Epithelial cell of proximal tubule (primary cell): ENCODE measurements around the gene KCNG2. TPM values are rescaled to one million over a fixed set of nuclear protein-coding genes. Genes with fewer than 3 reads are reported as not detected.

Experiments
- DNase-seq: peaks from one replicate; pipeline ENCODE4 v3.0.0-alpha.2; 2011; ENCODE audit warnings: low read depth
- H3K4me3 ChIP-seq: 2 replicates; pipeline ENCODE4 v1.5.1; 2011; ENCODE audit warnings: low read depth, mild to moderate bottlenecking, low read length
- total RNA-seq: library from RNA; depleted of rRNA; stranded (reverse); fragments of >200 nt; gene quantifications from 2 replicates; pipeline ENCODE4 v1.2.3, GENCODE V29; 2015
- TF ChIP-seq, protein P1 (sequence below): conservative IDR thresholded peaks from 2 replicates; pipeline ENCODE4 v1.5.1; 2012; ENCODE audit warnings: low read depth, mild to moderate bottlenecking, low read length

Gene KCNG2
- total RNA-seq, 1 donor from 2014 or later: not detected

DNA sequence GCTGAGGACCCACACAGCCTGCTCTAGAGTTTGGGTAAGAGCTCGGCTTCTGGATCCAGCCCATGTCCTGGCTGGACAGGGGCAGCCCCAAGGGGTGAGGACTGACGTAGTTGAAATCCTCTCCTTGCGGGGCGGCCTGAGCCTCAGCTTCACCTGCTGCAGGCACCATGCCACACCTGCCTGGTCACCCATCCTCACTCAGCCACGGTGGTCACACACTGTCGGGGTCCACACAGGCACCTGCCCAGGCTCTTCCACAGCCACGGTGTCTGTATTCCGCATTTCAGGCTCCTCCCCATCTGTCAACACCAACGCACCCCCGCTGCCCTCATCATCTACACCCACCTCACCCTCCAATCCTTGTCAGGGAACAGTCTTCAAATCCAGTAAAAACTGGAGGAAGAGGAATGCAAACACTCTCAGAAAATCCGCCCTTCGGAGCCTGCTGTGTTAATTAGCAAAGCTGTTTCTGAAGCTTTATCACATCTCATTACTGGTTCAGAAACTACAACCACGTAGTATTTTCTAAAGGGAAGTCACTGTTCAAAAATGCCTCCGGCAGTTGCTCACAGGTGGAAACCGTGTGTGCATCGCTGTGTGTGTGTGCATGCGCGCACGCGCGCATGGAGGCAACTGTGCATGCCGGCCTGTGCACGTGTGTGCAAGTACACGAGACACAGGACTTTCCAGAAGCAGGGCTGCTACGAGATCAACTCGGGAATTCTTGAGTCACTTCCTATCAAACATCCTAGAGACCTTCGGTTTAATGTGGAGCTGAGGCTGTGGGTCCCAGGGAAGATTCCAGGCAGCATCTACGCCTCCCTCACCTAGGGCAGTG is 115.5 kb downstream of the KCNG2 start:
- TF ChIP-seq, protein P1, sequence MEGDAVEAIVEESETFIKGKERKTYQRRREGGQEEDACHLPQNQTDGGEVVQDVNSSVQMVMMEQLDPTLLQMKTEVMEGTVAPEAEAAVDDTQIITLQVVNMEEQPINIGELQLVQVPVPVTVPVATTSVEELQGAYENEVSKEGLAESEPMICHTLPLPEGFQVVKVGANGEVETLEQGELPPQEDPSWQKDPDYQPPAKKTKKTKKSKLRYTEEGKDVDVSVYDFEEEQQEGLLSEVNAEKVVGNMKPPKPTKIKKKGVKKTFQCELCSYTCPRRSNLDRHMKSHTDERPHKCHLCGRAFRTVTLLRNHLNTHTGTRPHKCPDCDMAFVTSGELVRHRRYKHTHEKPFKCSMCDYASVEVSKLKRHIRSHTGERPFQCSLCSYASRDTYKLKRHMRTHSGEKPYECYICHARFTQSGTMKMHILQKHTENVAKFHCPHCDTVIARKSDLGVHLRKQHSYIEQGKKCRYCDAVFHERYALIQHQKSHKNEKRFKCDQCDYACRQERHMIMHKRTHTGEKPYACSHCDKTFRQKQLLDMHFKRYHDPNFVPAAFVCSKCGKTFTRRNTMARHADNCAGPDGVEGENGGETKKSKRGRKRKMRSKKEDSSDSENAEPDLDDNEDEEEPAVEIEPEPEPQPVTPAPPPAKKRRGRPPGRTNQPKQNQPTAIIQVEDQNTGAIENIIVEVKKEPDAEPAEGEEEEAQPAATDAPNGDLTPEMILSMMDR: no peak
- DNase-seq: no peak
- H3K4me3 ChIP-seq: no peak overlapping the region

DNA sequence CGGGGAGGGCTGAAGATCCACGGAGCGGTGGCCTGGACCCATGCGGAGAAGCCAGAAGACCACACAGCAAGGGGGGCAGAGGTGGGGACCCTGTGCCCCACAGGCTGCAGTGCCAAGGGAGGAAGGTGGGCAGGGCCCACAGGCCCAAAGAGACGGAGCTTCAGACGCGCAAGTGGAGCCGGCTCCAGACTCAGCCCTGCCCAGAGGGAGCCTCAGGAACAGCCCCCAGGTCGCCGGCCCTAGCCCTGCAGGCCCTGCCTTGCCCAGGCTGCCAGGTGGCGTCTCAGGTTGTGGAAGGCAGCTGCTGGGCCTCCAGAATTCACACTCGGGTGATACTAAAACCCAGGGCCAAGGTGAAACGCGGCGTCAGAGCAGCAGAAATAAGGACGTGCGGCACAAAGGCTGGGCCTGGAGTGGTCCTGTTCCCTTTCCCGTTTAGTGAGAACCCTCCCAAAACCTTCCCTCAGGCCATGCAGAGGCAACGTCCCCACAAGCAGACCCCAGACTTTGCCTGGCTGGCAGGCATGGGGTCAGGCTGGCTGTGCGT is 116.9 kb downstream of the KCNG2 start:
- H3K4me3 ChIP-seq: no peak overlapping the region
- no peak for DNase-seq
- TF ChIP-seq, protein P1: no peak

DNA sequence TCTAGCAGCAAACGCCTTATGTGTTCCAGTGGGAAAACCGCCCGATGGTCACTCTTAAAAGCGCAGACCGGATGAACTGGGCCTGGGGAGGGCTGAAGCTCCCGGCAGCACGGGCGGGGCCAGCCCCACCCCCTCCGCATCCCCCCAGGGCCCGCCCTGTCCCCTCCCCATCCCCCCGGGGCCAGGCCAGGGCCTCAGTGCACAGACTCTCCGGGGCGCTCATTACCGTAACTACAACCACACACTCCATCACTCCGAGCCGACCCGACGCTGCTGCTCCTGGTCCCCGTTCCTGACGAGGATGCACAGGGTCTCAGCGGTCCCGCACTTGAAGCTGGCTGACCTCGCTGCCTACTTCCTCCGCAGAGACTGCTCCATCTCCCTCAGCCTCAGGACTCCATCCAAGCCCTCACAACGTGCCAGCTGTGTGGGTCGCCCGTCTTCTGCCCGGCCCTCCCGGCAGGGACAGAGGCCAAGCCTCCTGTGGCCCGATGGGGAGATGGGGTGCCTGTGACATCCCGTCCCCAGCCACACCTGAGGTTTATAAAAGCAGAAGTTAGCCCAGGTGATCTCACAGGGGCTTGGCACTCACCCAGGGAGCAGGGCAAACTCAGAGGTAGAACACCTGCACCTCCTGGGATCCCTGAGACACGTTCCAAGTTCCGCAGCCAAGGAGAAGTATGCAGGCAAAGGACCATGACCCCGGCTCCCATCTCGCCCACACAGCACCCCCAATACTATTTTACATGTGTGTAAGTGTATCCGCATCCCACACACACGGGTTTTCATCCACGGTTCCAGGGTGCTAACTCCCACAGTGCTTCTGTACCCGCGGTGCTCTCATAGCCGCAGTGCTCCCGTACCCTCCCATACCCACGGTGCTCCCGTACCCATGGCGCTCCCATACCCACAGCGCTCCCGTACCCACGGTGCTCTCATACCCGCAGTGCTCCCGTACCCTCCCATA is 117.7 kb downstream of the KCNG2 start:
- H3K4me3 ChIP-seq: no peak overlapping the region
- TF ChIP-seq, protein P1: no peak

DNA sequence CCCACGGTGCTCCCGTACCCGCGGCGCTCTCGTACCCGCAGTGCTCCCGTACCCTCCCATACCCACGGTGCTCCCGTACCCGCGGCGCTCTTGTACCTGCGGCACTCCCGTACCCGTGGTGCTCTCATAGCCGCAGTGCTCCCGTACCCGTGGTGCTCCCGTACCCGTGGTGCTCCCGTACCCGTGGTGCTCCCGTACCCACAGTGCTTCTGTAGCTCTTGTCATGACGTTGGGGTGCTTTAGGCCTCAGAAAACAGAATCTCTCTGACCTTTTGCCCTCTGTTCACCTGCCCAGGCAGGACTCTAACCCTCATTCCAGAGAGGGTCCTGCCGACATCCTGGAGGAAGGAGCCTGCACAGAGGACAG is 118.4 kb downstream of the KCNG2 start:
- no peak overlapping the region for H3K4me3 ChIP-seq
- no peak for DNase-seq
- TF ChIP-seq, protein P1: no peak

More for the DNA sequence above, 117.7 kb downstream of the KCNG2 start:
- no peak for DNase-seq

DNA sequence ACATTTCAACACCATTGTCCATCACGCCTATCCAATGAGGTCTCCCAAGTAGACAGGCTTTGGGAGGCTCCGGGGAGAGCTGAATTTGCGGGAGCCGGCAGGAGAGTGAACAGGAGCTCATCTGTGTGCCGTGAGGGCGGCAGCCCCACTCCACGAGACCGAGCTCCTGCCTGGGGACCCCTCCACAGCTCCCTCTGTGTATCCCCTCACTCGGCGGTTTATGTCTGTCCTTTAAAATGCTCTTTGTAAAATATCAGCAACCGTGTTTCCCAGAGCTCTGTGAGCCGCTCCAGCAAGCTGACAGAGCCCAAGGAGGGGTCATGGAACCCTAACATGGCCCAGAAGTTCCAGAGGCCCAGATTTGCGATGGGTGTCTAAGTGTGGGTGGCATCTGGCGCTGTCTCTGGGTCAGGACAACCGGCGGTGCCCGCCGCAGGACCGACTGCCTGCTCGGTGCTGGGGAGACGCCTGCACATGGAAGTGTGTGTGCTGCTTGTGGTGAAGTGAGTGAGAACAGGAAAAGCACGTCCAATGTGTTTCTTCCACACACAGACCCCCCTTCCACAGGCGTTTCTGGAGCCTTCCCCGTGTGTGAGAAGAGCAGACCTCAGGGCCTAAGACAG is 118.9 kb downstream of the KCNG2 start:
- TF ChIP-seq, protein P1: no peak
- H3K4me3 ChIP-seq: no peak overlapping the region
- DNase-seq: no peak

DNA sequence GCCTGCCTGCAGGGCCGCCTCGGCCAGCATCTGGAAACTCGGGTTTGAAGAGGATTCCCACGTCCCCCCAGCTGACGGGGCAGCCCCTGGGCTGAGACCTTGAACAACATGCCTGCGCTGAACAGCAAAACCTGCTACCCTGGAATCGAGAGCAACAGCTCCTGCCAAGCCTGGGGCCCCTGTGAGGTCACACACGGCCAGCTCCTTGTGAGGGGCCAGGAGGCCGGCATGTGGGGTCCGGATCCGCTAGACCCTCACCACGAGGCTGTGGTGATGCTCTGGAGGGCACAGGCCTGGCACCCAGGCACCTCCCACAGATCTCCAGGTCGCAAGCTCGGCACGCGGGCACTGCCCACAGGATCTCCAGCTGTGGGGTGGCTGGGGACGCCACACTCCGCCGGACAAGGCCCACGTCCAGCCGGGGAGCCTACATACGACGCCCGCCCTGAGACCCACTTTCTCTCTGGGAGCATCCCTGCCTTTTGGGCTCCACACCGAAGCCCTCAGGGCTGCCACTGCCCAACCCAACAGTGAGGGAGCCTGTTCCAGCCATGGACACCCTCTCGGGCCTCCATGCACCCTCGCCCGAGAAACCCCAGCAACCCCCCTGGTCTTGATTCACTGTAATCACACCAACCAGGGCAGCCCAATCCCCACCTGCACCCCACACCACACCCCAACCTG is 119.6 kb downstream of the KCNG2 start:
- TF ChIP-seq, protein P1: no peak
- no peak overlapping the region for H3K4me3 ChIP-seq
- DNase-seq: no peak
